KG1 (cell line): ENCODE measurements around the gene TNPO3.
"Not testable (repeated sequence)": the region's sequence is repeated elsewhere in the genome, so short reads cannot be mapped to it uniquely, and the experiment has no call there.

Experiments
- DNase-seq: peaks from one replicate; lab custom pipeline; 2025; lab: John Stamatoyannopoulos, UW

Gene TNPO3

DNA sequence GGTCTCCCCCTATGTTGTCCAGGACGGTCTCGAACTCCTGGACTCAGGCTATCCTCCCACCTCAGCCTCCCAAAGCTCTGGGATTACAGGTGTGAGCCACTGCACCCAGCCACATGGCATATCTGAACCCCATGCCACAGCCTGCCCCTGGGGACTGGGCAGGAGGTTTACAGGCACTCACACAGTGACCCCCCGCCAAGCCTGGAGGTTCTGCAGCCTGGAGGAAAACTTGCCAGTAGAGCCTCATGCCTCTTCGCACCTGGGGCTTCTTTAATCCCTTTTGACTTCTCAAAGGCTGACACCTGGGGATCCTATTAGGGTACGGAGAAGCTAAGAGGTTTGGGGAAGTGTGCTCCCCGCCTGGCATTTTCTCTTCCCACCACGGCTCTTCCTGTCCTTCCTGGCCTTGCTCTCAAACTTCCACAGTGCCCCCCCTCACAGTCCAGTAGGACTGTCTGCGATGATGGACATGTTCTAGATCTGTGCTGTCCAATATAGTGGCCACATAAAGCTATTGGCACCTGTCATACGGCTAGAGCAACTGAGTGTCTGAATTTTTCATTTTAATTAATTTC is 133.0 kb downstream of the TNPO3 start:
- DNase-seq = no peak

DNA sequence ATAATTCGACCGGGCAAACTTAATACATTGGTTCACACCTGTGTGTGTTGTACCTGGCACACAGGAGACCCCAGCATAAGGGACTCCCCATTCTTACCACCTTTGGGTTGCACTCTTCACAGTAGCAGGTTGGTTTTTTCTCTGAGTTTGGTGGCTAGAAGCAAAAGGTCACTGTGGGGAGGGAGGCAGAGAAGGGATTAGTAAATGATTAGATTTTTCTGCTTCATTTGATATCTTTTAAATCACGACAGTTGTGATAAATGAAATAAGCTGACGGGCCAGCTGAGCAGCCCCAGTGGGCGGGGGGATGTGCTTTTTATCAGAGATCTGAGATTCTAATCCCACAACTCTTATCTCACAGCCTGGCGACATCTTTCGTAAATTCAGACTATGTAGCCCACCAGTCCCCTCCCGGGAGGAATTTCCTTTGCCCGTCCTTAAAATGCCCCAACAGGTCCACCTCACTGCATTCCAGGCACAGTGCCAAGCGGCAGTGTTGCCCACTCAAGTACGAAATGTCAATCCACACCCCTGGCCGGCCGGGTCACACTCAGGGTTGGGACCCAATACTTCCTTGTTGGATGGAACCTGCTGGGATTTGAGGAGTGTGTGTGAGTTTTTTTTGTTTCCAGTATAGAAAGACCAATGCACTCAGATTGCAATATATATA is 133.9 kb downstream of the TNPO3 start:
- DNase-seq = no peak

DNA sequence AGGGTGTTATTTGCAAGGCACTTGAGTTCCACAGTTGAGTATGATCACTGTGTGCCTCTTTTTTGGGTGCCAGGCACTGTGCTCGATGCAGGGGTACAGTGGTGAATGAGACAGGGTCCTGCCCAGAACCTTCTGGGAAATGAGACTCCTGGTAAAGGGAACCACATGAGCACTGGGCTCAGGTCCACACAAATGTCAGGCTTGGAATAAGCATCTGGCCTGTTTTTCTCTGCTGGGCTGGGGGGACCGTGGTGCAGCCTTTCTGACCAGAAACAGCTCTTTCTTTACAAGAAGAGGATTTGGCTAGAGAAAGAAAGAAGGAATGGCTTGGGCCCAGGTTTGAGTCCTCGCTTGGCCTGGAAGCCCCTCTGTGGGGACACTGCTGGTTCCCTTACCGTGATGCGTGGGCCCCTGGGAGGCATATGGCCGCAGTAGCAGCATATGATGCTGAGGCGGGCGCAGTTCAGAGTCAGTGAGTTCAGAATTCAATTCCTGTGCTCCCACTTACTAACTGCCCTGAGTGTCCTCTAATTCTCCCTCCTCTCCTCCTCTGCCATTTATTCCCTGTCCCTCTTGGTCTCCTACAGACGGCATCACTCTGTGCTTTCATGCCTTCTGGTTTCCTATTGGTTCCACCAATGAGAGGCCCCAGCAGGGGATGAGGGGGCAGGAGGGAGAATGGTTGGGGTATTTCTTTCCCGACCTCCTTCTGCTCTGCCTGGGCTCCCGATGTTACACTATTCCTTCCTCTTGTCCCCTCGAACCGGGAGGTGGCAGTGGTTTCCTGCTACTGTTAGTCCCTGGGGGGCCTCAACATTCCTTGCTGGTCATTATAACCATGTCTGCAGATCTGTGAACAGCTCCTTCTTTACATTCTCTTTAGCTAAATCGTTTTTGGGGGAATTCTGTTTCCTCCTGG is 134.8 kb downstream of the TNPO3 start:
- DNase-seq = no peak

DNA sequence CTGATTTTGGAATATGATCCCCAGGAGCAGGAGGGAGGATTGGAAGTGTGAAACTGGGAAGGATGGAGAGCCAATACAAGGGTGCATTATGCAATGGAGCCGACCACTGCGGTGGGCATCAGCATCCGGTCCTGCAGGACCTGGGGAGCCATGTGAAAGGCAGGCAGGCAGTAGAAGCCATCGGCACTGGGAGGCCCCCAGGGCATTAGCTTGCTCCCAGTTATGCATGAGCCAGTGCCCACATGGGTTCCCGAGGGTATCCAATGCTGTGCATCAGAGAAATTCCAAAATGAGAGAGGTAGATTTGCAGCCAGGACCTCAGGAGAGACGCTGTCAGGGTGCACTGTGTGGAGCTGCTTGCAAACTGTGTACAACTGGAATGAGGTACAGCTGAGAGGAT is 135.7 kb downstream of the TNPO3 start:
- no peak for DNase-seq

DNA sequence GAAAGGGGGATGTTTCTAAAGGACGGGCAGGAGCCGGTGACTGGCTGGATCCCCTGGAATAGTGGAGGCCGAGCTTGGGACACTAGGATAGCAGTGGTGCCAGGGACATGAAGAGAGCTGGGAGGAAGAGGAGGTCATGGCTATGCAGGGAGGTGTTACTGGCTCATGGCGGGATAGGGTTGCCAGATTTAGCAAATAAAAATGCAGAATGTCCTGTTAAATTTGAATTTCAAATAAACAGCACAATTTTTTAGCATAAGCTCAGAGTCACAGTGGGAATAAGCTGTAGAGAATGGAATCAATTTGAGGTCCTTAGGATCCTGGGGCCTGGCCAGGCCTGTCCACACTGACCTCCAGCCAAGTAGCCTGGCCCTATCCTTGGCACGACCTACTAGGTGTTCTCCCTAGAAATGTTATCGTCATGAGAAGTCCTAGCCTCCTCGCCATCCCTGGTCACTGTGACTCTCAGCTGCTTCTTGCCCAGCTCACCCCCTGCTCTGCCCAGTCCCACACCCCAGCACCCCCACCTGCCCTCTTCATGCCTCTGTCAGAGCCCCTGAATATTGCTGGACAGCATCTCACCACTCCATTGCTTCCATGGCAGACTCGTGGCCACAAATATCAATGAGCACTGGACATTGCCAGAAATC is 136.8 kb downstream of the TNPO3 start:
- no peak for DNase-seq

DNA sequence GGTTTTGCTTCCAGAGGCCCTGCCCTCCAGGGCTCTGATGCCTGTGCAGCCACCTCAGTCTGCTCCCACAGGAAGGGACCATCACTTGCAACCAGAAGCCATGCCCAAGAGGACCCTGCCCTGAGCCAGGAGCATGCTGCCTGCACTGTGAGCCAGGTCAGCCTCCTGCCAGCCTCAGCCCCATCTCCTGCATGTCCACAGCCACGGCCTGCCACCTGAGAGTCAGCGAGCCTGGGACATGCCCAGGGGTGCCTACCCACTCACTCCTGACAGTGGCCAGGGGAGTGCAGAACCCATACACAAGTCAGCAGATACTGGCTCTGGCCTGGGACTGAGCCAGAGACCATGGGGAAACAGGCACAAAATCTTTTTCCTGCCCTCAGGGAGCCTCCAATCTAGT is 137.8 kb downstream of the TNPO3 start:
- no peak for DNase-seq

DNA sequence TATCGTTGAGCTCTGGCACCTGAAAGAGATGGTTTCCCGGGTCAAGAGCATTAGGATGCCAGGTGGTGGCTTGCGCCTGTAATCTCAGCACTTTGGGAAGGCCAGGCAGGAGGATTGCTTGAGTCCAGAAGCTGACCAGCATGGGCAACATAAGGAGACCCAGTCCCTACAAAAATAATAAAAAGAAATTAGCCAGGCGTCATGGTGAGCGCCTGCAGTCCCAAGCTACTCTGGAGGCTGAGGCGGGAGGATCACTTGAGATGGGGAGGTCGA is 138.3 kb downstream of the TNPO3 start:
- DNase-seq = no peak

DNA sequence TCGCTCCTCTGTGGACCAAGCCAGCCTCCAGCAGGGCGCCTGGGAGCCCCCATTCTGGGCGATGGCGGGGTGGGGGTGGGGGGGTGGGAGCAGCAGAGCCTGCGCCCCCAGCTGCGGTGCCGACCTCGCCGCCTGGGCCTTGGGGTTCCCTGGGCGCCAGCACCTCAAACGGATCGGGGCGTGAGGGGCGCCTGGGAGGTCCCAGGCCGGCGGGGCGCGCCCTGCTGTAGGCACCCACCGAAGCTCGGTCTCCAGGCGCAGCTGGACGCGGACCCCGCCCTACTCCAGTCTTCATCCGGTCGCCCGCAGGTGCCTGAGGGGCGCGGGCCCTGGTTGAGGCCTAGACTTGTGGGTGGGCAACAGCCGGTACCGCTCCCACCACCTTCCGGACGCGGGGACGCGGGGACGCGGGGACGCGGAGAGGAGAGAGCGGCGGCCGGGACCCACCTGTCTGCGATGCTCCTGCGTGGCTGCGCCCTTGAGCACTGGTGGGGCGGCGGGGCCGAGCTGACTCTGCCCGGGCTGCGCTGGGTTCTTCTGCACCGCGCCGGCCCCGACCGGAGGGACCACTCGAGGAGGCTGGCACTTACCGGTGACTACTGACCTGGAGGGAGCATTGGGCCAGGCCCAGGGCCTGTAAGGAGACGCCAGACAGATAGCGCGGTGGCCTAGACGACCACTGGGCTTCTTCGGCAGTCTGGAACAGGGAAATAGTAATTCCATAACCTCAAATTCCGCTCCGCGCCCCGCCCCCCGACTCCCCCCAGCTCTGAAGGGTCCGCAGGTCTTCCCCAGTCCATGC is 138.9 kb downstream of the TNPO3 start:
- DNase-seq = no peak

DNA sequence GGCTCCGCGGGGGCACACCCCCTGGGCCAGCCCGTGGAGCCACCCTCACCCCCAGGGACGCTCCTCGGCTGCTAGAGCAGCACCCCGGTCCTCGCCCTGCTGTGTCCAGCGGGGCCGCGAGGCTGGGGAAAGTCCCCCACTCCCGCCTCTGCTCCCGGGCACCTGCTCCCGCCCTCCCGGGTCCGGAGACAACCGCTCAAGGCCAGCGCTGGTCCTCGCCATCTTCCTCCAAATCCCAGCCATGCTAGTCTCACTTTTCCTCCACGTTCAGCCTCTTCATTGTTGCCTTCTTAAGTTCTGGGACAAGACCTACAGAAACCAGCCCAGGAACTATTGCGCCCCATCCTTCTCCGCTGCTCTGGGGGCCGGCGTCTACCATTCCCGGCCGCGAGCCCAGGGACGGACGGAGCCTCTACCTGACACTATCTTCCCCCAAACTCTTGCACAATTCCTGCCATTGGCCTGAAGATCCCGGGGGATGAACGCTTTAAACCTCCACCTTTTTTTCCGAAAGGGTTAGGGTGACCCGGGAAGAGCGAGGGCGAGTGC is 139.6 kb downstream of the TNPO3 start:
- no peak for DNase-seq

DNA sequence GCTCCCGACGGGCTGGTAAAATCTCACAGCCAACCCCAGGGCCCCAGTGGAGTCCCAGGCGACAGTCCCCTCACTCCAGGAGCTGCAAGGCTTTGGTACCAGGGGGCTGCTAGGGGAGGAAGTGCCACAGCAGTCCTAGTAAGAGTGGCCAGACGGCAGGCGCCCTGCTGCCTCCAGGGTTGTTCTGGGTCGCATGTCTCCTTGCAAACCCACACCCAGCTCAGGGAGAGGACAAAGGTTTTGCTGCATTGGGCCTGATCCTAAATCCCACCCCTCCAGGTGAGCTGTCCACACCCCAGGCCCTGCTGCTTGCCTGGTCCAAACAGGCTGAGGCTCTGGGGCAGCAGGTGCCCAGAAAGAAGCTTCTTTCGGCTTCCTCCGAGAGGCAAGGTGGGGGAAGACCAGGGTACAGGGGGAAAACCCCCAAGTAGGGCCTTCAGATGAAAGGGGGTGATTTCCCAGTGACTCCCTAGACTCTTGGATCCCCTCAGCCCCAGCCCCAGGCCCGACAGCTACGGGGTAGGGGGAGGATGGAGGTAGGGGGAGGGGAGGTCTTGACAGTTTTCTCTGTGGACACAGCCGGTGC is 140.3 kb downstream of the TNPO3 start:
- DNase-seq = no peak

DNA sequence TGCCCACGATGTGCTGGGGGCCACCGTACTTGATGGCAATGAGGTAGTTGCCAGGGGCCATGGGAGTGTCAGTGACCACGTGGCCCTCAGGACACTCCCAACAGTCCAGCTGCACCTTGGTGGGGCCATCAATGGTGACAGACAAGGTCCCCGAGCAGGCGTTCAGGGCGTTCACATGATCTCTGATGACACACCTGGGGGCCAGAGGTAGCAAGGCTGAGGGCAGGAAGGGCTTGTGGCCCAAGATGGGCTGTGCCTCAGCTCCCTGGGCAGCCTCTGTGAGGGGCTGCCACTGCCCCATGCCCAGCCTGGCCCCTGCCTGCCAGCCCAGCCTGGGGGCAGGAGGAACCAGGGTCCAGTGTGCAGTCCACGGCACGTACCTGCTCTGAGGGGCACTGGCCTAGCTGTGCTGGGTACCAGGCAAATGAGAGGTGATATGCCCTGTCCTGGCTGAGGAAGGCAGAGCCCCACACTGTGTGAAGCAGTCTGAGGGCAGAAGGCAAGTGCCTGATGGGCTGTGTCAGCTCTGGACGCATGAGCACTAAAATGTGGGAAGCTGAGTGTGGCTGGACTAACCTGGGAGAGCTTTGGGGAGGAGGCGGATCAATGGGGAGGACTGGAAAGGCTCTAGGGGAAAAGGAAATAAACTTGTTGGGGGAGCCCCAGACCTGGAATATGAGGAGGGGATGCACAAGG is 140.9 kb downstream of the TNPO3 start:
- DNase-seq = no peak

DNA sequence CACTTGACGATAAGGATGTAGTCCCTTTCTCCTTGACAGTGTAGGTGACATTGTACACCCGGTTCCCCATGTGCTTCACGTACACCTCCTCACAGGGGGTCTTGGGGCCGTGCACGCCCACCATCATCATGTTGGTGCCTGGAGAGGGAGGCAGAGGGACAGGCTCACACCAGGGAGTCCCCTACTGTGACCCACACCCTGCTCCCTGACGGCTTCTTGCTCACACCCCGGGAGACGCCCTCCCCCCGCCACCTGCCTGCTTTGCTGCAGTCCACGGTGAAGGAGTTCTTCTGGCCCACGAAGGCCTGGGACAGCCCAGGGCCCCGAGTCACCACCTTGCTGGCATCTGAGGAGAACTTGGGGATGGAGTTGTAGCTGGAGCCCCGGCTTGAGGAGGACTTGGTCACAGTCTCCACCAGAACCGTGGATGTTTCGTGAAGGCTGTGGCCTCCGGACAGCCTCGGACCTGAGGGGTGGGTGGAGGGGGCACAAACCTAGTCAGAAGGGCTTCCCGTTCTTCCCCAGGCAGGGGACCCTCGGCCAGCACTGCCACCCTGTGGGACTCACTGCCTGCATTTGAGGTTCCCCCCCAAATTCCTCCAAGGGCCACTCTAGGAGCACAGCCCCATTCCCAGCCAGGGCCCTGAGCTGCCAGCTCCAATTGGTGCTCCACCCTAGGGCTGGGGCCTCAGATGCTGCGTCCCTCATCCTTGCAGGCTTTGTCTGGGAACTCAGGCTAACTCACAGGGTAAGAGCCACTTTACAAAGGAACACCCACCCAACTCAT is 142.0 kb downstream of the TNPO3 start:
- DNase-seq = not testable (repeated sequence)

DNA sequence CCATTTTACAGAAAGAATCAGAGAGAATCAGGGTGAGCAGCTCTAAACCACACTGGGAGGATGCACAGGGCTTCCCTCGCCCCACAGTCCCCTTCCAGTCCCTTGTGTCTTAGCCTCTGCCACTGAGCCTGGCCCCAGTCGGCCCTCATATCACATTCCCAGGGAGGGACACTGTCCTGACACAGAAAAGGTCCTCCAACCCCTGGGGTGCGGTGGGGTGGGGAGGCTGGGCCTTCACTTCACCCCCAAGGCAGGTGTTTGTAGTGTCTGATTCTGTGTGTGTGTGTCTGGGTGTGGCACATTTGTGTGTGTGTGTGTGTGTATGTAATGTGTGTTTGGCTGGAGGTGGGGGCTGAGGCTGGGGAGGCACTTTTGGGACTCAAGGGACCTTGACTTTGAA is 142.6 kb downstream of the TNPO3 start:
- DNase-seq = no peak

DNA sequence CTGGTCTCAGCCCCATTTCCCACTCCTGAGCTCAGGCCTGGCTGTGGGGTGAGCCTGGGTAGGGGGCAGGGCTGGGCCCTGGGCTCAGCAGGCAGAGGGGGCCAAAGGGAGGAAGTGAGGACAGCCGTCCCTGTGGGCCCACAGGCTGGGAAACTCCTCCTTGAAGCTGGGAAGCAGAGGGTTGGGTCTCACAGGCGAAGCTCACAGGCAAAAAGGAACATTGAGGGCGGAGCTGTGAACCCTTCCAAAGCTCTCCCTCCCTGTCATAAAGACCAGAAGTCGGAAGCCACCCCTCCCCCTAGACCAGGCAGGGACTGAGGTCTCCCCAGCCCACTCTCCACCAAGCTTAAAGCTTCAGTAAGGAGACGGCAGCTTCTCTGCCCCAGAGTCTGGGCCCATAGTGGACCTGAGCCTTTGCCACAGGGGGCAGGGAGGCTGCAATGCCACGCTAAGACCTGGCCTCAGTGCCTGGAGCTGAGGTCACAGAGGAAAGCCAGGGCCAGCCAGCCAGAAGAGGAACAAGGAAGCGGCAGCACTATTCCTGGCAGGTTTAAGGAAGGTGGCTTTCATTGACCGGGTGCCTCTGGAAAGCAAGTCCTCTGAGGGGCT is 143.4 kb downstream of the TNPO3 start:
- no peak for DNase-seq

DNA sequence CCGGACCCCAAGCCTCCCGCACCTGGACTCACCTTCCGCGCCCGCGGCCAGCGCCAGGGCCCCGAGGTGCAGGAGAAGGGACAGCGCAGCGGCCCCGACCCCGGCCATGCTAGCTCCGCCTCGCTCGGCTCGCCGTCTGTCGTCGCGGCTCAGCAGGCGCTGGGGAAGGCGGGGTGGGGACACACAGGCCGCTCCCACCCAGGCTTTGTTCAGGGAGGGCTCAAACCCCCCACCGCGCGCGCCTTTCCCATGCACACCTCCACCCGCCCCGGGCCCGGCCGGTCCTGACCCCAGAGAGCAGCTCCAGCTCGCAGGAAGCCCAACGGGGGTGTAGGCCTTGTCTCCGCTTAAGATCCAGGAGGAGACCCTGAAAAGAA is 144.4 kb downstream of the TNPO3 start, which contains the start of gene KCP:
TSS of gene KCP (minus strand) at position 141 of the 377 bp plus-strand sequence. CDS start at position 108, 33 bp downstream.
- no peak for DNase-seq

DNA sequence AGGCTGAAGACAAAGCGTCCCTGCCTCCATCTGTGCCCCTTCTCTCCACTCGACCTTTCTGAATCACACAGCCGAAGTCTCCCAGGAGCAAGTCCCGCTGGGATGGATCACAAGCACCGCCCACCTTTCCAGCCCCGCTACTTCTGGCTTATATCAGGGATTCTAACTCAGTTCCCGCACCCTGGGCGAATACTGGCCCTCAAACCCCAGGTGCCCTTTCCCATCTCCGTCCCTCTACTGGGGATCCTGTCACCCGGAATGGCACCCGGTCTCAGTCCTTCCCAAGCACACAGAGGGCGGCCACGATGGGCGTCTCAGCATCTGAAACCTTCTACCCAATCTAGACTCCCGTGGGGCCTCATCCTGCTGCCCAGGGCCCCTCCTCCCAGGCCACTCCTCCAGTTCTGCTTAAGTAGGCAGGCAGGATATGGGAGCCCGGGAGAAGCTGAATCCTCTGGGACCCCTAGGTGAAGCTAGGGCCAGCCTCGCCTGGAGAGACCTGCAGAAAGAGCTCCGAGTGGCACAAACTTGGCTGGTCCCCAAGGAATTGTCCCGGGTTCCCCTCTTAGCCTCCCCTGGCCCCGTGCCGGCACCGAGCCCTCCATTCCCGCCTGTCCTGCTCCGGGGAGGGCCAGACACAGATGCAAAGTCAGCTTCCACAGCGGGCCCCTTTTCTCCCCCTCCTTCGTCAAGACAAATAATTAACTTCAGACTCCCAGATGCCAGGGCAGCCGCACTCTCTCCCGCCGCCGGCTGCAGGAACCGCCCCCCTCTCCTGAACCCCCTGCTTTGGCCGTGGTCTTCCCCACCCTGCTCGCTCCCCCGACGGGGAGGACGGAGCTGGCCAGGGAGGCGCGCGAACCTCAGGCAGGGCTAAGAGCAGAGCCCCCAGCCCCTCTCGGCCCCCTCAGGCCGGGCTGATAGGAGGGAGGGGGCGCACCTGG is 145.0 kb downstream of the TNPO3 start:
- no peak for DNase-seq

DNA sequence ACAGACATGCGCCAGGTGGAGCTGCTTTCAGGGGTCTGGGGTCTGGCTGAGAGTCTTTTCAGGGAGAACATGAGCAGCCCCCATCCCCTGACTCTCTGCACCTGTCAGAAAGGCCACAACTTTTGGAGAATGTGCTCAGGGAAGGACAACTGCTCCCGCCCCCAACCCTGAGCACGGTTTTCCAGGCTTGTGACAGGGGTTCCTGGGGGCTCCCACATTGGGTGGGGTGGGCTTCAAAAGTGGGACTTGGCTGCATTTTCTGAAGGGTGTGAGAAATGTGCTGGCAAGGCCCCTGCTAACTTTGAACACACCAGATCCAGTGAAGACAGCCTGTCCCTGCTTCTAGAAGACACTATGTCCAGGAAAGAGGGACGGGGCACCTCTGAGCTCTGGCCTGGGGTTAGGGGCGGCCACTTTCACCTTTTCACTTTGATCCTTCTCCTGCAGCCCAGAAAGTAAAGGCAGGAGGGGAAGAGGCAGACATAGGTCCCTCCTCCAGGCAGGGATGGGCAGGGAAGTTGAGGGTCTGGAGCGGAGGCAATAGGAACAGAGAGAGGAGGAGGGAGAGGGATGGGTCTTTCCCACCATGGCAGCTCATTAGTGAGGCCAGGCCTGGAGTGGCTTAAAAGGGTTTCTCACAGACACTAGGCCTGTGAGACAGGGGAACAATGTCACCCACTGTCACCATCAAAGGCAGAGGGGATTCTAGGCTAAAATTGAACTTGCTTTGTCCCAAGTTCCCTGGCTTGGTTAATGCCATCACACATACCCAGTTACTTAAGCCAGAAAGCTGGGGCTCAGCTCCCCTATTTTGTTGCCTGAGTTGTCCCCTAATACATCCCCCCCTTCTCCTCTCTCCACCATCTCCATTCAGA is 145.9 kb downstream of the TNPO3 start:
- DNase-seq = no peak
